CD4-positive, alpha-beta T cell treated with Interleukin-2 at 100 ng/mL for 4 hours (primary cell): Measurements from ENCODE around the gene PPP1R7.

Experiments
- DNase-seq: peaks from one replicate; pipeline ENCODE4 v3.0.0-alpha.2; 2020; ENCODE audit warnings: low spot score

PPP1R7 gene

GRCh38 chr2:241215421-241215820 lies 65.2 kb downstream of the PPP1R7 start:
- DNase-seq, result no peak

DNA sequence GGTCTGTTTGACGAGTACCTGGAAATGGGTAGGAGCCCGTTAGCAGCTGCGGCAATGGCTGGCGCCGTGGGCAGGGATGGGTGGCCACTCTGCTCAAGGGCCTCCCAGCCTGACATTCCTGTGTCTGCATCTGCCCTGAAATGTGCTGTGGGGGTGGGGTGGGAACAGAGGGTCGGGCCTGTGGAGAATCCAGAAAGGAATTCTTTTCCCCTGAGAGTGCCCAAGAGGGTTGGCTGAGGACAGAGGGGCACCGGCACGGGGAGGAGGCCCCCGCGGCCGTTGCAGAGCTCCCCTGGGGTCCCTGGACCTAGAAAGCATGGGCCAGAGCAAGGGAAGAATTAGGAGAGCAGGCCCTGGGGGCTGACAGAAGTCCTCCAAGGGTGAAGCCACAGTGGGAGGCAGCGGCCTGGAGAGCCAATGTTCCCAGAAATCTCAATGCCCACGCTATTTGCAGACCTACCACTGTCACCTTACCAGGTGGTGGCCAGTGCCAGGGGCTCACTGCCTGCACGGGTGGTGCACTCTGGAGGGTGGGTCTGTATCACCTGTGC lies 66.0 kb downstream of the PPP1R7 start:
- no peak for DNase-seq

- peak; percentile 10 for DNase-seq
Measured at GRCh38 chr2:241217320-241218031, 67.2 kb downstream of the PPP1R7 start.

DNA sequence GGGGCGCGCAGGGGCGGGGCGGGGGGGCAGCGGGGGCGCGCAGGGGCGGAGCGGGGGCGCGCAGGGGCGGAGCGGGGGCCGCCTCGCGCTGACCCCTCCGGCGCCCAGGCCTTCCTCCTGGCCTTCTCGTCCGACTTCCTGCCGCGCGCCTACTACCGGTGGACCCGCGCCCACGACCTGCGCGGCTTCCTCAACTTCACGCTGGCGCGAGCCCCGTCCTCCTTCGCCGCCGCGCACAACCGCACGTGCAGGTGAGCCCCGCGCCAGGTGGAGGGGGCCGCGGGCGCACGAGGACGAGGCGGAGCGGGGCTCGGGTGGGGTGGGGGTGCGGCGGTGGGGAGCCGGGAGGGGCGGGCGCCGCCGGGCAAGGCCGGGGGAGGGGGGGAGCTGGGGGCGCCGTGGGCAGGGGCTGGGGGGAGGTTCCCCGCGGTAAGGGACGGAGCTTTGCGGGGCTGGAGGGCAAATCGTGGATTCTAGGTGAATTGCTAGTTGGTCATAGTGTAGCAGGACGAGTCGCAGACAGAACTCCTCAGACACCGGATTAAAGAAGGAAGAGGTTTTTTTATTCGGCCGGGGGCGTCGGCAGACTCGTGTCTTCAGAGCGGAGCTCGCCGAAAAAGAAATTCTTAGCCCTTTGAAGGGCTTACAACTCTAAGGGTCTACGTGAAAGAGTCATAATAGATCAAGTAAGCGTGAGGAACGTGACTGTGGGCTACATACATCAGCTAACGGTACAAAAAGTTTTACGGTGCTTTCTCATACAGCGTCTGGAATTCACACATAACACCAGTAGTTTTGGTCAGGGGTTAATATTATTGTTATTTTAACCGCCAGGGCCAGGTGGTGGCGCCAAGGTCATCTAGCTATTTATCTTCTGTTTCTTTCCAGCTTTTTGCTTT lies 68.1 kb downstream of the PPP1R7 start:
- peak; percentile 18 for DNase-seq

DNA sequence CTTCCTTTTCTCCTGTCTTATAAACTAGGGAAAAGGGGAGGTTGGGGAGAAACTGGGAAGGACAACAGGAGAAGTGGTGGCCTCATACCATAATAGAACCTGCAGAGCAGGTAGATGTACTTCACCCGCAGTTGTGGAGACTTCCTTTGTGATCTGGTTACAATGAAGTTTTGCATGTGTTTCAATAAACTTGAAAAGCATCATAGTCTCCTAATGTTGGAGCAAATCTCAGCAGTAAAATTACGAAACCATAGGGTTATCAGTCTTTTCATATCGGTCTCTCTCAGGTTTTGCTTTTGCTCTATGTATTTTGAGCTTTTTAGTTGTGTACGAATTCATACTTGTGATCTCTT lies 68.7 kb downstream of the PPP1R7 start:
- DNase-seq, result no peak

- no peak for DNase-seq
Measured at GRCh38 chr2:241219856-241220356, 69.6 kb downstream of the PPP1R7 start.

DNA sequence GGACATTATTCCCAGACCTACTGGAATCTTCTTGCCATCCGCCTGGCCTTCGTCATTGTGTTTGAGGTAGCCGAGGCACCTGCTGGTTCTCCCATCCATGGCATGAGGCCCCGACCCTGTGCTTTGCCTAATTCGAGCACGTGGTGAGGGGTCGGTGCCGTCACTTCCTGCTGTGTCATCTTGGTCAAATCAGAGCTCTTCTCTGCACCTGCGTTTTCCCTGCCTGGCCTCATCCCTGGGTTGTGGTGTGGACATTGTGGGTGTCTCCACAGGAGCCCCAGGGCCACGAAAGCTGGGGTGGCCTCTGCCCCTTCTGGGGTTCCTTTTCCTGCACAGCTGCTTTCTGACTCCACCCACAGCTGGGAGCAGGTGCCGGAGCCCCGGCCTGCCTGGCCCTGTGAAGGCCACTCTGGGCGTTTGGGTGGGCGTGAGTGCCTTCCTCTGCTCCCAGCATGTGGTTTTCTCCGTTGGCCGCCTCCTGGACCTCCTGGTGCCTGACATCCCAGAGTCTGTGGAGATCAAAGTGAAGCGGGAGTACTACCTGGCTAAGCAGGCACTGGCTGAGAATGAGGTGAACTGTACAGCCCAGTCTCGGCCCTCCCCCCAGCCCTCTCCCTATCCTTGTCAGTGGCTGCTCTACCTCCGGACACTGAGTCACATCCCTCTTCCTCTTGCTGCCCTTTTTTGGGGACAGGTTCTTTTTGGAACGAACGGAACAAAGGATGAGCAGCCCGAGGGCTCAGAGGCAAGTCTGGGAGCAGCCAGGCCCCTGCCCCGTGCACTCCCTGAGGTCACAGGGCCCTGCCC lies 73.1 kb downstream of the PPP1R7 start:
- no peak for DNase-seq

DNA sequence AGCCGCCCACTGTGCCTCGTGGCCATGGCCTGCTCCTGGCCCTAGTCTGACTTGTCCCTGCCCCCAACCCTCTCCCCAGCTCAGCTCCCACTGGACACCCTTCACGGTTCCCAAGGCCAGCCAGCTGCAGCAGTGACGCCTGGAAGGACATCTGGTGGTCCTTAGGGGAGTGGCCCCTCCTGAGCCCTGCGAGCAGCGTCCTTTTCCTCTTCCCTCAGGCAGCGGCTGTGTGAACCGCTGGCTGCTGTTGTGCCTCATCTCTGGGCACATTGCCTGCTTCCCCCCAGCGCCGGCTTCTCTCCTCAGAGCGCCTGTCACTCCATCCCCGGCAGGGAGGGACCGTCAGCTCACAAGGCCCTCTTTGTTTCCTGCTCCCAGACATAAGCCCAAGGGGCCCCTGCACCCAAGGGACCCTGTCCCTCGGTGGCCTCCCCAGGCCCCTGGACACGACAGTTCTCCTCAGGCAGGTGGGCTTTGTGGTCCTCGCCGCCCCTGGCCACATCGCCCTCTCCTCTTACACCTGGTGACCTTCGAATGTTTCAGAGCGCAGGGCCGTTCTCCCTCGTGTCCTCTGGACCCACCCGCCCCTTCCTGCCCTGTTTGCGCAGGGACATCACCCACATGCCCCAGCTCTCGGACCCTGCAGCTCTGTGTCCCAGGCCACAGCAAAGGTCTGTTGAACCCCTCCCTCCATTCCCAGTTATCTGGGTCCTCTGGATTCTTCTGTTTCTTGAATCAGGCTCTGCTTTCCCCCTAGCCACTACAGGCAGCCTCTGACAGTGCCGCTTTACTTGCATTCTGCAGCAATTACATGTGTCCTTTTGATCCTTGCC lies 74.0 kb downstream of the PPP1R7 start:
- DNase-seq, result no peak

GRCh38 chr2:241224851-241225438 lies 74.7 kb downstream of the PPP1R7 start:
- no peak for DNase-seq

GRCh38 chr2:241225545-241225944 lies 75.3 kb downstream of the PPP1R7 start:
- DNase-seq, result no peak

DNA sequence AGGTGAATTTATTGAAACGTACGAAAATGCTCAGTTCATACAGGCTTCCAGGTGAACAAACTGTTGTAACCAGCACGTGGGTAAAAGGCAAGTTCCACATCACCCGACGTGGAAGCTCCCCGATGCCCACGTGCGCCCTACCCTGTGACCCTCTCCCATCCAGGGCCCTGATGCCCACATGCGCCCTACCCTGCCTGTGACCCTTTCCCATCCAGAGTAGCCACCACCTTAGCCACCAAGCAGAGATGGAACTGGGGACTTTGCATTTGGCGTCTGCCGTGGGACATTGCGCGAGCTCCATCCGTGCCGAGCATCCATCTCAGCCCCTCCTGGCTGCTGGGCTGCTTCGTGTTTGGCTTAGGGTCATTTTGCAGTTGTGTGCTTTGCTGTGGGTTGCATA lies 75.7 kb downstream of the PPP1R7 start:
- DNase-seq, result no peak

GRCh38 chr2:241226723-241227572 lies 76.7 kb downstream of the PPP1R7 start:
- no peak for DNase-seq

DNA sequence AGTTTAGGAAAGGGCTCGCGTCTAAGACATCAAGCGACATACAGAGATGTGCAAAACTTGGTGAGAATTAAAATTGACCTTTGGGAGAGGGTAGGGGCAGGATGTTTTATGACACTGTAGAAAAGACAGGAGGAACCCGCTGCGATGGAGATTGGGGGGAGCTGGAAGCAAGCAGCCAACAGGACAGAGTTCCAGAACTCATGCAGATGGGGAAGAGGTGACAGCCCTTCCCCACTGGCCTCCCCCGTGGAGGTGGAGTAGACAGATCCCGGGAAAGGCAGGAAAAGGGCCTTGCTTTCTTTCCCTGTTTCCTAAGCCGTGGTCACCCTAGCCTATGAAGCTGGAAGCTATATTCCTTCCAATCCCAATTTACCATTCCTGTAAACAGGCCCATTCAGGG lies 77.3 kb downstream of the PPP1R7 start:
- DNase-seq, result no peak

DNA sequence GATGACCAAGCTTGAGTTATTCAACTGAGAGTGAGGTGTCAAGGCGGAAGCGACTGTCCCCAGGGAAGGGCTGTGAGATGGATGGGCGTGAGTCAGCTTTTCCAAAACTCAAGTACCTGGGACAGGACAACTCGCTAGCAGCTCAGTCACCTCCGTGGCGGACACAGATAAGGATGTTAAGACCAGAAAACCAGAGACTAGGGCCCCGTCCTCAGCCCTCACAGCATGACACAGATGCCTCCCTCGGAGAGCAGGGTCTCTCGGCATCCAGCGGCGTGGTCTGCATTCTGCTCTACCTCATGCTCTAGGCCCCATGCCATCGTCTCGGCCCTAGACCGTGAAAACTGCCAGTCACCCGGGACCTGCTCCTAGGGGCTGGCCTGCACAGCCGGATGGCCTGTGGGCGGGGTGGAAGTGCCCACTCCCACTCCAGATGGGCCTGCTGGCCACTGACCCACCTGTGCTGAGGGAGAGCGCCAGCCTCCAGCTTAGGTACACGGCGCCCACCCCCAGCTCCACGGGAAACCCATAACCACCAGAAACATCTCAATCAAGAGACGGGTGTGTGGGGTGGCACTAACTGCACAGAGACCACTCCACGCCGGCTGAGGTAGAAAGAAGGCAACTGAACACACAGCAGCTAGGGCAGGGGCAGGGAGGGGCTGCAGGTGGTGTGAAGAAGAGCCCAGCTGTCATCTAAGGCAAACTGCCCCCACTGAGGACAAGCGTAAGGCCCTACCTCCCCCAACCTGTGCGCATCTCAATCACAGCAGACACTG lies 78.0 kb downstream of the PPP1R7 start:
- DNase-seq, result no peak

DNA sequence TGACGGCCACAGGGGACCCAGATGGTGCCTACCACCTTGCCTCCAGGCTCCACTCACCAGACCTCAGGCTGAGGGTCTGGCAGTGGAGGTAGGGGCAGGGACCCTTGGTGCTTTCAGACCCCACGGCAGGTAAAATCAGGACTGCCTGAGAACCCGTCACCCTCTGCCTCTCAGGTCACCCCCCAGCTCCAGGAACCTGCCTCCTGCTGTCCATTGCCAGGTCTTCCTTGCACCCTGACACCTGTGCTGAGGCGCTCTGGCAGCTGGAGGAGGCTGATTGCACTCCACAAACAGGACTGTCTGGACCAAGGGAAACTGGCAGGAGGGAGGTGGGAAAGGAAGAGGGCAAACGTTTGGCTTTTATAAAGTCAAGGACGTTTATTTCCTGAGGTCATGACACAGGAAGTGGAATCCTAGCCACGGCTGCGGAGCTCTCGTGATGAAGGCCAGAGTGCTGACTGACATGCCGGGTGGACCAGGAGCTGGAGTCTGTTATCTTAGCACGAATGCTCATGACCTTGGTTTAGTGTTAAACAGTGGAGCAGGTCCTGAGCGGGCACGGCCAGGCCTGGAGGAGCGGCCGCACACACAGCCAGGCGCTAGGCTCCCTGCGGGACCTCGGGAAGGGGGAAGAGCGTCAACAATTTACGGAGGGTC lies 78.7 kb downstream of the PPP1R7 start:
- DNase-seq, result no peak

DNA sequence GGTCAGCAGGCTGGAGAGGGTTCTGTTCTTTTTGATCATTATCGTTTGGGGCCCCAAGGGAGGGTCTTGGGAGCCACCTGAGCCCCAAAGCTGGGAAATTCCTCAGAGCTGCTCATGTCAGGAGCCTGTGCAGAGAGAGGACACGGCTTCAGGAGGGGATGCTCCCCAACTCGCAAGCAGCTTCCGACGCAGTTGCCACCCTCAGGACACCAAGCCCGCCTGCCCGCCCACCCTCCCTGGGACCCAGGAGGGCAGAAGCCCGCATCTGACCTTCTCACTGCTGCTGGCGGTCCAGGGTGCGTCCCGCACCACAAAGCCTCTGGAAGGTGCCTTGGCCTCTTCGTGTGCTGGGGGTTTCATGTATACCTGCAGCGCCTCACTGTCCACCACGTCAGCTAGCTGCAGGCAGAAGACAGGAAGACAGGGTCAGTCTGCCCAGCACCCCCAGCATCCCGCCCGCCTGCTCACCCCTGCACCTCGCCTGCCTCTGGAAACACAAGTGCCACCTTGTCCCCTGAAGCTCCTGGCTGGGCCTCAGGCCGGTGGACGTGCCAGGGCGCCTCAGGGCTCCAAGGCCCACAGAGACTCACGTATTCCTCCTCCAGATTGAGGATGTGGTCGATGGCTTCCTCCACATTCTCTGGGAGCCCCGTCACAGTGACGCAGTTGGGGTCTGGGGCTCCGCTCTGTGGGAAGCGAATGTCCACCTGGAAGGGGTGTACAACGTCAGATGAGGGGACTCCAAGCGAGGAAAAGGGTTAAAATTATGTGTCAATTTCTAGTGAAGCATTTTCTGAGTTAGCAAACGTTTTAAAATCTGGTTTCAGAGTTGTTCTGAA lies 79.5 kb downstream of the PPP1R7 start:
- DNase-seq, result no peak

DNA sequence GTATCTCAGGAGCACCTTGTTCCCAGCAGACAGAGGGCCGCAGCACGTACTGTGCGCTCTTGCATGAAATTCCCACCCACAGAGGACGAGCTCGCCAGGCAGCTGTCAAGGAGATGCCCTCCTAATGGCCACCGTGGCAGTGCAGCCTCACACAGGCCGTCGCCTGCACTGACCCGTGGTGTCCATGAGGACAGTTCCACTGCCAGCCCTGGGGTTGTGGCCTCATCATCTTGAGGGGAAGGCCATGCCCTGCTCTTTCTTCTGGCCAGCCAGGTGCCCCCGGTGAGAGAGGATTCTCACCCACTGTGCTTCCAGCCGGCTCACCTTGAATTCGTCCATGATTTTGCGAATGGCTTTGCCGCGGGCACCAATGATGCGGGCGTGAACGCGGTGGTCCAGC lies 80.2 kb downstream of the PPP1R7 start:
- no peak for DNase-seq
